Liver (tissue), 3 donors: ENCODE data around the gene SMURF2.

Experiments used
- ATF3 ChIP-seq: IDR thresholded peaks from 2 replicates; pipeline ENCODE4 v1.6.1; 2016; ENCODE audit warnings: antibody characterized with exemption
- CTCF ChIP-seq: fragments of 150-350 bp; IDR thresholded peaks from 2 replicates; pipeline ENCODE4 v1.5.1; 2017; ENCODE audit warnings: improper control_type of control experiment, low read depth, low read length; ENCODE audit not compliant: missing input control
- FOXA1 ChIP-seq: IDR thresholded peaks from 2 replicates; pipeline ENCODE4 v1.6.1; 2016; ENCODE audit warnings: antibody characterized with exemption
- JUND ChIP-seq, 2 donors: IDR thresholded peaks; 2 replicates each; pipeline ENCODE4 v1.6.1; 2016; ENCODE audit warnings: antibody characterized with exemption in 2 of 2
- MAX ChIP-seq: IDR thresholded peaks from 2 replicates; pipeline ENCODE4 v1.6.1; 2016; ENCODE audit warnings: antibody characterized with exemption
- RAD21 ChIP-seq, 2 donors: IDR thresholded peaks; 2 replicates each; pipeline ENCODE4 v1.6.1; 2016; ENCODE audit warnings: antibody characterized with exemption in 2 of 2, mild to moderate bottlenecking in 2 of 2
- SP1 ChIP-seq: IDR thresholded peaks from 2 replicates; pipeline ENCODE4 v1.6.1; 2018; ENCODE audit warnings: antibody characterized with exemption, mild to moderate bottlenecking
- TAF1 ChIP-seq: conservative IDR thresholded peaks from 2 replicates; pipeline ENCODE4 v1.6.1; 2016; ENCODE audit warnings: antibody characterized with exemption, mild to moderate bottlenecking
- YY1 ChIP-seq: IDR thresholded peaks from 2 replicates; pipeline ENCODE4 v1.6.1; 2016; ENCODE audit warnings: antibody characterized with exemption, mild to moderate bottlenecking
- TF ChIP-seq, protein P1 (sequence below): IDR thresholded peaks from 2 replicates; pipeline ENCODE4 v1.6.1; 2016; ENCODE audit warnings: antibody characterized with exemption, mild to moderate bottlenecking
- donor health status: healthy.
- donor health status: healthy.

- TF ChIP-seq CTCF: no peak
- no peak for TF ChIP-seq ATF3
- TF ChIP-seq, protein P1, sequence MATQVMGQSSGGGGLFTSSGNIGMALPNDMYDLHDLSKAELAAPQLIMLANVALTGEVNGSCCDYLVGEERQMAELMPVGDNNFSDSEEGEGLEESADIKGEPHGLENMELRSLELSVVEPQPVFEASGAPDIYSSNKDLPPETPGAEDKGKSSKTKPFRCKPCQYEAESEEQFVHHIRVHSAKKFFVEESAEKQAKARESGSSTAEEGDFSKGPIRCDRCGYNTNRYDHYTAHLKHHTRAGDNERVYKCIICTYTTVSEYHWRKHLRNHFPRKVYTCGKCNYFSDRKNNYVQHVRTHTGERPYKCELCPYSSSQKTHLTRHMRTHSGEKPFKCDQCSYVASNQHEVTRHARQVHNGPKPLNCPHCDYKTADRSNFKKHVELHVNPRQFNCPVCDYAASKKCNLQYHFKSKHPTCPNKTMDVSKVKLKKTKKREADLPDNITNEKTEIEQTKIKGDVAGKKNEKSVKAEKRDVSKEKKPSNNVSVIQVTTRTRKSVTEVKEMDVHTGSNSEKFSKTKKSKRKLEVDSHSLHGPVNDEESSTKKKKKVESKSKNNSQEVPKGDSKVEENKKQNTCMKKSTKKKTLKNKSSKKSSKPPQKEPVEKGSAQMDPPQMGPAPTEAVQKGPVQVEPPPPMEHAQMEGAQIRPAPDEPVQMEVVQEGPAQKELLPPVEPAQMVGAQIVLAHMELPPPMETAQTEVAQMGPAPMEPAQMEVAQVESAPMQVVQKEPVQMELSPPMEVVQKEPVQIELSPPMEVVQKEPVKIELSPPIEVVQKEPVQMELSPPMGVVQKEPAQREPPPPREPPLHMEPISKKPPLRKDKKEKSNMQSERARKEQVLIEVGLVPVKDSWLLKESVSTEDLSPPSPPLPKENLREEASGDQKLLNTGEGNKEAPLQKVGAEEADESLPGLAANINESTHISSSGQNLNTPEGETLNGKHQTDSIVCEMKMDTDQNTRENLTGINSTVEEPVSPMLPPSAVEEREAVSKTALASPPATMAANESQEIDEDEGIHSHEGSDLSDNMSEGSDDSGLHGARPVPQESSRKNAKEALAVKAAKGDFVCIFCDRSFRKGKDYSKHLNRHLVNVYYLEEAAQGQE: no peak
- no peak for TF ChIP-seq JUND (IDR thresholded peaks at IDR 0.05)
- TF ChIP-seq MAX: no peak
- no peak for TF ChIP-seq SP1
- no peak for TF ChIP-seq TAF1
- no peak for TF ChIP-seq RAD21 (IDR thresholded peaks at IDR 0.05)
- no peak for TF ChIP-seq FOXA1
- no peak for TF ChIP-seq YY1
Observed at GRCh38 chr17:64634218-64634617, 27.9 kb downstream of the SMURF2 start.
